Neural cell (in vitro differentiated cells): ENCODE results near the gene USP15.

ENCODE experiments used
- EP300 ChIP-seq: fragments of 450-650 bp; conservative IDR thresholded peaks from 2 replicates; pipeline ENCODE4 v1.6.1; 2014; ENCODE audit warnings: antibody characterized with exemption, mild to moderate bottlenecking, moderate library complexity; ENCODE audit not compliant: poor library complexity, severe bottlenecking
- EZH2 ChIP-seq: fragments of 200-600, 300-800 bp; shearing (Covaris generic), sonication (generic); IDR thresholded peaks from 2 replicates; pipeline ENCODE4 v1.6.1; 2014; ENCODE audit warnings: antibody characterized with exemption, low read length, borderline replicate concordance, mild to moderate bottlenecking; ENCODE audit not compliant: insufficient read depth, poor library complexity, severe bottlenecking
- SMC3 ChIP-seq: fragments of 450-650 bp; conservative IDR thresholded peaks from 2 replicates; pipeline ENCODE4 v1.6.1; 2014; ENCODE audit warnings: antibody characterized with exemption, mild to moderate bottlenecking, moderate library complexity; ENCODE audit not compliant: poor library complexity
- TF ChIP-seq, protein P1 (sequence below): fragments of 450-650 bp; IDR thresholded peaks from 2 replicates; pipeline ENCODE4 v1.5.1; 2014; ENCODE audit warnings: antibody characterized with exemption, mild to moderate bottlenecking, moderate library complexity; ENCODE audit not compliant: poor library complexity, severe bottlenecking
- TF ChIP-seq, protein P2 (sequence below): IDR thresholded peaks from 2 replicates; pipeline ENCODE4 v1.6.1; 2012; ENCODE audit warnings: borderline replicate concordance

DNA sequence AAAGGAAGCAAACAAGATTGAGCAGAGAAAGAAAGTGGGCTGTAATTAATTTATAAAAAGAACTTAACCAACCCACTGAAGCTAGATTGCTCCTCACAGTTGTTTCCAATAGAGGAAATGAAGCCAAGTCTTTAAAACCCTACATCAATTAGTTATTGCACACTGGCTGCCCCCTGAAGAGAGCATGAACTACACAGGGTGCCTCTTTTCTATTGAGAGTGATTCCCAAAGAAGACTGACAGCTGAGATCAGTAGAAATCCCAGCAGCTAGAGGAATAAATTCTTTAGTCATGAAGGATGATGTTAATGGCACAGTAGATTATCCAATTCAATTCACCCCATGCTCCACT lies 8.6 kb upstream of the USP15 start:
- no peak for TF ChIP-seq EZH2
- TF ChIP-seq, protein P1, sequence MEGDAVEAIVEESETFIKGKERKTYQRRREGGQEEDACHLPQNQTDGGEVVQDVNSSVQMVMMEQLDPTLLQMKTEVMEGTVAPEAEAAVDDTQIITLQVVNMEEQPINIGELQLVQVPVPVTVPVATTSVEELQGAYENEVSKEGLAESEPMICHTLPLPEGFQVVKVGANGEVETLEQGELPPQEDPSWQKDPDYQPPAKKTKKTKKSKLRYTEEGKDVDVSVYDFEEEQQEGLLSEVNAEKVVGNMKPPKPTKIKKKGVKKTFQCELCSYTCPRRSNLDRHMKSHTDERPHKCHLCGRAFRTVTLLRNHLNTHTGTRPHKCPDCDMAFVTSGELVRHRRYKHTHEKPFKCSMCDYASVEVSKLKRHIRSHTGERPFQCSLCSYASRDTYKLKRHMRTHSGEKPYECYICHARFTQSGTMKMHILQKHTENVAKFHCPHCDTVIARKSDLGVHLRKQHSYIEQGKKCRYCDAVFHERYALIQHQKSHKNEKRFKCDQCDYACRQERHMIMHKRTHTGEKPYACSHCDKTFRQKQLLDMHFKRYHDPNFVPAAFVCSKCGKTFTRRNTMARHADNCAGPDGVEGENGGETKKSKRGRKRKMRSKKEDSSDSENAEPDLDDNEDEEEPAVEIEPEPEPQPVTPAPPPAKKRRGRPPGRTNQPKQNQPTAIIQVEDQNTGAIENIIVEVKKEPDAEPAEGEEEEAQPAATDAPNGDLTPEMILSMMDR, result no peak
- TF ChIP-seq EP300, result no peak
- TF ChIP-seq, protein P2, sequence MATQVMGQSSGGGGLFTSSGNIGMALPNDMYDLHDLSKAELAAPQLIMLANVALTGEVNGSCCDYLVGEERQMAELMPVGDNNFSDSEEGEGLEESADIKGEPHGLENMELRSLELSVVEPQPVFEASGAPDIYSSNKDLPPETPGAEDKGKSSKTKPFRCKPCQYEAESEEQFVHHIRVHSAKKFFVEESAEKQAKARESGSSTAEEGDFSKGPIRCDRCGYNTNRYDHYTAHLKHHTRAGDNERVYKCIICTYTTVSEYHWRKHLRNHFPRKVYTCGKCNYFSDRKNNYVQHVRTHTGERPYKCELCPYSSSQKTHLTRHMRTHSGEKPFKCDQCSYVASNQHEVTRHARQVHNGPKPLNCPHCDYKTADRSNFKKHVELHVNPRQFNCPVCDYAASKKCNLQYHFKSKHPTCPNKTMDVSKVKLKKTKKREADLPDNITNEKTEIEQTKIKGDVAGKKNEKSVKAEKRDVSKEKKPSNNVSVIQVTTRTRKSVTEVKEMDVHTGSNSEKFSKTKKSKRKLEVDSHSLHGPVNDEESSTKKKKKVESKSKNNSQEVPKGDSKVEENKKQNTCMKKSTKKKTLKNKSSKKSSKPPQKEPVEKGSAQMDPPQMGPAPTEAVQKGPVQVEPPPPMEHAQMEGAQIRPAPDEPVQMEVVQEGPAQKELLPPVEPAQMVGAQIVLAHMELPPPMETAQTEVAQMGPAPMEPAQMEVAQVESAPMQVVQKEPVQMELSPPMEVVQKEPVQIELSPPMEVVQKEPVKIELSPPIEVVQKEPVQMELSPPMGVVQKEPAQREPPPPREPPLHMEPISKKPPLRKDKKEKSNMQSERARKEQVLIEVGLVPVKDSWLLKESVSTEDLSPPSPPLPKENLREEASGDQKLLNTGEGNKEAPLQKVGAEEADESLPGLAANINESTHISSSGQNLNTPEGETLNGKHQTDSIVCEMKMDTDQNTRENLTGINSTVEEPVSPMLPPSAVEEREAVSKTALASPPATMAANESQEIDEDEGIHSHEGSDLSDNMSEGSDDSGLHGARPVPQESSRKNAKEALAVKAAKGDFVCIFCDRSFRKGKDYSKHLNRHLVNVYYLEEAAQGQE, result no peak
- no peak for TF ChIP-seq SMC3
